ENCODE results near the gene GNA12. TPM values are rescaled to one million over a fixed set of nuclear protein-coding genes. Genes with fewer than 3 reads are reported as not detected.
"Not testable (repeated sequence)": the region's sequence is repeated elsewhere in the genome, so short reads cannot be mapped to it uniquely, and the experiment has no call there.

Gene GNA12
- total and polyA plus RNA-seq, 4 donors = 21.4 to 56.6 (median 42.3) TPM

GRCh38 chr7:2732959-2733584 lies 111.0 kb downstream of the GNA12 start:
- DNase-seq (peak in 1 of 2 donors; percentile 77), ATAC-seq (ENCODE audit: low FRiP score) (peak; percentile 69)
- WGBS, 2 donors = 33 to 36% methylated on average over 18 of the region's 18 CpGs
- Histone ChIP-seq H3K27me3 (ENCODE audit: control insufficient read depth in 1 of 2, insufficient read depth in 2 of 2, low read length in 1 of 2) (no peaks in the 10 kb centered on the region), H3K27ac (ENCODE audit: low read depth in 1 of 2, low read length in 2 of 2) (no peak overlapping the region), H3K9me3 (ENCODE audit: control insufficient read depth, low read length) (no peaks in the 10 kb centered on the region), H3K4me3 (ENCODE audit: low read length in 2 of 2) (no peak overlapping the region), H3K4me1 (ENCODE audit: control insufficient read depth in 1 of 2, insufficient read depth in 2 of 2, low read length in 2 of 2) (no peaks in the 10 kb centered on the region), H3K36me3 (ENCODE audit: control insufficient read depth in 1 of 2, insufficient read depth in 2 of 2, low read length in 1 of 2) (no peaks in the 10 kb centered on the region)
- intact Hi-C loops (cut with DNase I) = no loop called here

DNA sequence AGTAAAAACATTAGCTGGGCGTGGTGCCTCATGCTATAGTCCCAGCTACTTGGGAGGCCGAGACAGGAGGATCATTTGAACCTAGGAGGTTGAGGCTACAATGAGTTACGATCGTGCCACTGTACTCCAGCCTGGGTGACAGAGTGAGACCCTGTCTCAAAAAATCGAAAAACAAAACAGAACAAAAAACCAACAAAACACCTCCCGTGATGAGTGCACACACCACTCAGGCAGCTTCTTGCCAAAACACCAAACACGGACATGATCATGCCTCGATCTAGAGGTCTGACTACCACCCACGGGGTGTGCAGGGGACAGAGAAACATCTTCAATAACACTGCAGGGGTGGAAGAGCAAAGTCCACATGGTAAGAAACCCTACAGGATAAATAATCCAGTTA lies 111.7 kb downstream of the GNA12 start:
- H3K27ac ChIP-seq (ENCODE audit: low read depth in 1 of 2, low read length in 2 of 2) = no peak overlapping the region
- DNase-seq (no peak), ATAC-seq (ENCODE audit: low FRiP score) (no peak)
- no peaks in the 10 kb centered on the region for H3K27me3 ChIP-seq (ENCODE audit: control insufficient read depth in 1 of 2, insufficient read depth in 2 of 2, low read length in 1 of 2)
- no peaks in the 10 kb centered on the region for H3K9me3 ChIP-seq (ENCODE audit: control insufficient read depth, low read length)
- intact Hi-C loops (cut with DNase I) = no loop called here
- 96 to 98% methylated on average over 9 of the region's 9 CpGs for WGBS, 2 donors
- no peak overlapping the region for H3K4me3 ChIP-seq (ENCODE audit: low read length in 2 of 2)
- no peaks in the 10 kb centered on the region for H3K36me3 ChIP-seq (ENCODE audit: control insufficient read depth in 1 of 2, insufficient read depth in 2 of 2, low read length in 1 of 2)
- H3K4me1 ChIP-seq (ENCODE audit: control insufficient read depth in 1 of 2, insufficient read depth in 2 of 2, low read length in 2 of 2) = no peaks in the 10 kb centered on the region

- no peaks in the 10 kb centered on the region for H3K9me3 ChIP-seq (ENCODE audit: control insufficient read depth, low read length)
- ATAC-seq (ENCODE audit: low FRiP score) (no peak), DNase-seq (peak in 1 of 2 donors; percentile 39)
- no peaks in the 10 kb centered on the region for H3K27me3 ChIP-seq (ENCODE audit: control insufficient read depth in 1 of 2, insufficient read depth in 2 of 2, low read length in 1 of 2)
- intact Hi-C loops (cut with DNase I) = no loop called here
- H3K4me1 ChIP-seq (ENCODE audit: control insufficient read depth in 1 of 2, insufficient read depth in 2 of 2, low read length in 2 of 2) = no peaks in the 10 kb centered on the region
- H3K36me3 ChIP-seq (ENCODE audit: control insufficient read depth in 1 of 2, insufficient read depth in 2 of 2, low read length in 1 of 2) = no peaks in the 10 kb centered on the region
- no peak overlapping the region for H3K27ac ChIP-seq (ENCODE audit: low read depth in 1 of 2, low read length in 2 of 2)
- H3K4me3 ChIP-seq (ENCODE audit: low read length in 2 of 2) = no peak overlapping the region
- WGBS, 2 donors = 96% methylated on average over 45 of the region's 45 CpGs
Measured at GRCh38 chr7:2730846-2731770, 113.0 kb downstream of the GNA12 start.

DNA sequence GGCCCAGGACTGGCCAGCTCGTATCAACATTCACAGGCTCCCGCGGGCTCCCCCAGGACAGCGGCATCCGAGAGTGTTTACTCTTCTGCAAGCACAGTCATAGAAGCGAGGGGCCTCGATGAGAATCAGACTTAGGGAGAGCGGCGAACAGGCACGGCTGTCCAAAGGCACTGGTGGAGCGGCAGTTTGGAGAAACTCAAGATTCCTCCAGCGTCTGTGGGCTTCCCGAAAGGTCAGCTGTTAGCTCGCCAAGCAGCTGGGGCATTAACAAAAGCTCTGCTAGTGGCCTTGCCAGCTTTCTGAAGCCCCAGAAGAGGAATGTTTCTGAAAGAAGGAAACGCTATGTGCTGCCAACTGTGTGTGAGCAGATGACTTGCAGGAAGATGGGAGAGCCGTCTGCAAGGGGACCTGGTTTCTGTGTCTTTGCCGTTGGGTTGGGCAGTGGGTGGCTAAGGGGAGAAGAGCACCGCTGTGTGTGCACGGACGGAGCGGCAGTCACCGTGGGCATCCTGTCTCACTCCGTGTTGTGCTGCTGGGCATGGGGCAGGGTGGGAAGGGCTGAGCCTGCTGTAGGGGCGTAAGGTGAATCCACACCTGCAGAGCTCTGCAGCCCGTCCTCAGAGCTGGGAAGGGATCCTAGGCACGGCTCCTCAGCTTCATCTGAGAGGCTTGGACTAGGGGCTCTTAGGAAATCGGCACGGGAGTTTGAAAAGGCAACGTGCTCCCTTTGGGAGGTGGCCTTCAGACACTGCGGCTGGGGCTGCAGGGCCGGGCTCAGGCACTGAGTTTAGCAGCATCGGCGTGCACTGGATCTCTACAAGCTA lies 114.0 kb downstream of the GNA12 start:
- no peaks in the 10 kb centered on the region for H3K36me3 ChIP-seq (ENCODE audit: control insufficient read depth in 1 of 2, insufficient read depth in 2 of 2, low read length in 1 of 2)
- no peaks in the 10 kb centered on the region for H3K9me3 ChIP-seq (ENCODE audit: control insufficient read depth, low read length)
- no peaks in the 10 kb centered on the region for H3K27me3 ChIP-seq (ENCODE audit: control insufficient read depth in 1 of 2, insufficient read depth in 2 of 2, low read length in 1 of 2)
- ATAC-seq (ENCODE audit: low FRiP score) = peak; percentile 1
- peak; percentile 64 to 68 for DNase-seq
- no peak overlapping the region for H3K27ac ChIP-seq (ENCODE audit: low read depth in 1 of 2, low read length in 2 of 2)
- H3K4me1 ChIP-seq (ENCODE audit: control insufficient read depth in 1 of 2, insufficient read depth in 2 of 2, low read length in 2 of 2) = no peaks in the 10 kb centered on the region
- H3K4me3 ChIP-seq (ENCODE audit: low read length in 2 of 2) = no peak overlapping the region
- WGBS, 2 donors = 56 to 65% methylated on average over 33 of the region's 33 CpGs
- intact Hi-C loops (cut with DNase I) = no loop called here

- H3K27me3 ChIP-seq (ENCODE audit: control insufficient read depth in 1 of 2, insufficient read depth in 2 of 2, low read length in 1 of 2) = no peaks in the 10 kb centered on the region
- ATAC-seq (ENCODE audit: low FRiP score) (no peak), DNase-seq (peak; percentile 33 to 65)
- no peak overlapping the region for H3K27ac ChIP-seq (ENCODE audit: low read depth in 1 of 2, low read length in 2 of 2)
- intact Hi-C loops (cut with DNase I) = no loop called here
- H3K36me3 ChIP-seq (ENCODE audit: control insufficient read depth in 1 of 2, insufficient read depth in 2 of 2, low read length in 1 of 2) = no peaks in the 10 kb centered on the region
- no peaks in the 10 kb centered on the region for H3K9me3 ChIP-seq (ENCODE audit: control insufficient read depth, low read length)
- no peaks in the 10 kb centered on the region for H3K4me1 ChIP-seq (ENCODE audit: control insufficient read depth in 1 of 2, insufficient read depth in 2 of 2, low read length in 2 of 2)
- WGBS, 2 donors = 76 to 82% methylated on average over 37 of the region's 37 CpGs
- H3K4me3 ChIP-seq (ENCODE audit: low read length in 2 of 2) = no peak overlapping the region
Measured at GRCh38 chr7:2729031-2729892, 114.8 kb downstream of the GNA12 start.

- Histone ChIP-seq H3K27ac (ENCODE audit: low read depth in 1 of 2, low read length in 2 of 2) (no peak overlapping the region), H3K4me1 (ENCODE audit: control insufficient read depth in 1 of 2, insufficient read depth in 2 of 2, low read length in 2 of 2) (no peaks in the 10 kb centered on the region), H3K4me3 (ENCODE audit: low read length in 2 of 2) (no peak overlapping the region), H3K36me3 (ENCODE audit: control insufficient read depth in 1 of 2, insufficient read depth in 2 of 2, low read length in 1 of 2) (no peaks in the 10 kb centered on the region), H3K27me3 (ENCODE audit: control insufficient read depth in 1 of 2, insufficient read depth in 2 of 2, low read length in 1 of 2) (no peaks in the 10 kb centered on the region), H3K9me3 (ENCODE audit: control insufficient read depth, low read length) (no peaks in the 10 kb centered on the region)
- DNase-seq (peak in 1 of 2 donors; percentile 57), ATAC-seq (ENCODE audit: low FRiP score) (no peak)
- WGBS, 2 donors = 80 to 82% methylated on average over 15 of the region's 15 CpGs
- intact Hi-C loops (cut with DNase I) = no loop called here
Measured at GRCh38 chr7:2728316-2729030, 115.6 kb downstream of the GNA12 start.

DNA sequence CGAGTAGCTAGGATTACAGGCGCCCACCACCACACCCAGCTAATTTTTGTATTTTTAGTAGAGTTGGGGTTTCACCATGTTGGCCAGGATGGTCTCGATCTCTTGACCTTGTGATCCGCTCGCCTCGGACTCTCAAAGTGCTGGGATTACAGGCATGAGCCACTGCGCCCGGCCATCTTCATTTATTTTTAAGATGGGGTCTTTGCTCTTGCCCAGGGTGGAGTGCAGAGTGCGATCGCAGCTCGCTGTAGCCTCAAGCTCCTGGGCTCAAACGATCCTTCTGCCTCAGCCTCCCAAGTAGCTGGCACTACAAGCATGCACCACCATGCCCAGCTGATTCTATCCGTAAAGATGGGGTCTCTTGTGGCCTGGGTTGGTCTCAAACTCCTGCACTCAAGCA lies 116.9 kb downstream of the GNA12 start:
- 86 to 87% methylated on average over 13 of the region's 13 CpGs for WGBS, 2 donors
- intact Hi-C loops (cut with DNase I); H3K27me3 ChIP-seq (ENCODE audit: control insufficient read depth in 1 of 2, insufficient read depth in 2 of 2, low read length in 1 of 2); ATAC-seq (ENCODE audit: low FRiP score); H3K4me3 ChIP-seq (ENCODE audit: low read length in 2 of 2); H3K27ac ChIP-seq (ENCODE audit: low read depth in 1 of 2, low read length in 2 of 2); H3K36me3 ChIP-seq (ENCODE audit: control insufficient read depth in 1 of 2, insufficient read depth in 2 of 2, low read length in 1 of 2); H3K9me3 ChIP-seq (ENCODE audit: control insufficient read depth, low read length); H3K4me1 ChIP-seq (ENCODE audit: control insufficient read depth in 1 of 2, insufficient read depth in 2 of 2, low read length in 2 of 2): not testable (repeated sequence)
- peak; percentile 24 to 67 for DNase-seq
